Activated naive CD4-positive, alpha-beta T cell treated with anti-CD3 and anti-CD28 coated beads, Interleukin-2, amount 50 U/mL, for 72 hours (primary cell): ENCODE results near the gene ZNF354C. TPM values are rescaled to one million over a fixed set of nuclear protein-coding genes. Genes with fewer than 3 reads are reported as not detected.
"Not testable (repeated sequence)": the region's sequence is repeated elsewhere in the genome, so short reads cannot be mapped to it uniquely, and the experiment has no call there.

Experiments used
- ATAC-seq, 2 donors: fragments of 150-1000 bp; cut with Tn5 transposase; 2 replicates each; pipeline ENCODE4 v1.10.0; 2021; ENCODE audit warnings: mild to moderate bottlenecking in 2 of 2, moderate library complexity in 2 of 2
- DNase-seq, 2 donors: peaks; one replicate each; pipeline ENCODE4 v3.0.0; 2021 to 2022; ENCODE audit warnings: low spot score in 2 of 2
- H3K27ac Mint-ChIP-seq, 2 donors: one replicate each; pipeline ENCODE4 v1.8.0; 2022; ENCODE audit warnings: mild to moderate bottlenecking in 2 of 2, mixed read lengths in 2 of 2
- H3K36me3 Mint-ChIP-seq, 2 donors: one replicate each; pipeline ENCODE4 v1.8.0; 2022; ENCODE audit warnings: mixed read lengths in 2 of 2
- H3K9me3 Mint-ChIP-seq, 2 donors: one replicate each; pipeline ENCODE4 v1.8.0; 2022; ENCODE audit warnings: mixed read lengths in 2 of 2
- total RNA-seq, 2 donors: library from RNA; stranded (reverse); gene quantifications; one replicate each; pipeline ENCODE4 v1.2.3, GENCODE V29; 2022

ZNF354C gene
- 1 to 10 TPM; 2.8 to 6.9 TPM for total RNA-seq

- H3K36me3 Mint-ChIP-seq = peaks cover 32 to 62% of the 10 kb centered on the region in 2 donors
- peak; percentile 96 to 98 for ATAC-seq
- peak; percentile 82 to 85 for DNase-seq
- H3K27ac Mint-ChIP-seq = peak within 1 kb of the TSS; percentile 81 to 86
- H3K9me3 Mint-ChIP-seq = peaks cover 3 to 41% of the 10 kb centered on the region in 2 donors
Observed at GRCh38 chr5:179060116-179061008, at the start of gene ZNF354C. Gene ZNF354C (plus strand): TSS chr5:179060373. CDS start chr5:179062069, 1,696 bp downstream.

DNA sequence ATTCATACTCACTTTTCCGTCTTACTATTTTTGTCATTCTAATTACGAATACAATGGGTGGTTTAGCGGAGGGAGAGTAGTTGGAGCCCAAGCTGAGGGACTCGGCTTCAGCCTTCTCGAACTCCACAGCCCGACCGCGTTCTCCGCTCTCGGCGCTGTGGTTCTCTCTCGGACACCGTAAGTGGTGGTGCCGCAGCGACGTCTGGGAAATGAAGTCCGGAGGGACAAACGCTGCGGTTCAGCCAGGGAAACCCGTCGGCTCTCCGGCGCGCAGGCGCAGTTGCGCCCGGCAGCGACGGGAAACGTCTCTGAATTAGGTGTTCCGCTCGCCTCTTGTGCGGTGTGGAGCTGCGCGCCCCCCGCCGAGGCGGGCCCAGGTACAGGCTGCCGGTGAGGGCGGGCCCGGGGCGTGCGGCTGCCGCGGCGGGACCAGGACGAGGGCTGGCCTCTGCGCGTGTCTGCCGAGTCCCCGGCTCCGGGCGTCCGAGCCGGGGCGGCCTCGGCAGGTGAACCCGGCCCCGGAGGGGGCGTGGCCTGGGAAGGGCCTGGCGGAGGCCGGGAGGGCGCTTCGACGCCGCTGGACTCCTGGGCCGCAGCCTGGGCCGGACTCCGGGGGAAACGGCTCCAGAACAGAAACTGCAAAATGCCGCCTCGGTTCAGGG lies 36.5 kb upstream of the ZNF354C start, which contains the start of gene ZNF879:
ZNF879 (plus strand) TSS at position 277 of the 662 bp plus-strand sequence. CDS start 1,201 bp downstream, outside the sequence.
- DNase-seq (peak; percentile 90 to 95), ATAC-seq (peak; percentile 93 to 96)
- Mint-ChIP-seq H3K9me3 (peaks cover 17 to 27% of the 10 kb centered on the region in 2 donors), H3K36me3 (peaks cover 50 to 66% of the 10 kb centered on the region in 2 donors), H3K27ac (peak within 1 kb of the TSS; percentile 88)

DNA sequence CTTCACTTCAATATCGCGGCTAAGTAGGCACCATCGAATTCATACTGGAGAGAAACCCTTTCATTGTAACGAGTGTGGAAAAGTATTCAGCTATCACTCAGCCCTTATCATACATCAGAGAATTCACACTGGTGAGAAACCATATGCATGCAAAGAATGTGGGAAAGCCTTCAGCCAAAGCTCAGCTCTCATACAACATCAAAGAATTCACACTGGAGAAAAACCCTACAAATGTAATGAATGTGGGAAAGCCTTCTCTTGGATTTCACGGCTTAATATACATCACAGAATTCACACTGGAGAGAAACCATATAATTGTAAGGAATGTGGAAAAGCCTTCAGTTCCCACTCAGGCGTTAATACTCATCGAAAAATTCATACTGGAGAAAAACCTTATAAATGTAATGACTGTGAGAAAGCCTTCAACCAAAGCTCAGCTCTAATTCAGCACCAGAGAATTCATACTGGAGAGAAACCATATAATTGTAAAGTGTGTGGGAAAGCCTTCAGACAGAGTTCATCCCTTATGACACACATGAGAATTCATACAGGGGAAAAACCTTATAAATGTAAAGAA lies 27.1 kb upstream of the ZNF354C start:
- no peak for ATAC-seq
- peaks cover 63 to 64% of the 10 kb centered on the region in 2 donors for H3K9me3 Mint-ChIP-seq
- no peak overlapping the region for H3K27ac Mint-ChIP-seq
- peaks cover 82 to 95% of the 10 kb centered on the region in 2 donors for H3K36me3 Mint-ChIP-seq
- no peak for DNase-seq

DNA sequence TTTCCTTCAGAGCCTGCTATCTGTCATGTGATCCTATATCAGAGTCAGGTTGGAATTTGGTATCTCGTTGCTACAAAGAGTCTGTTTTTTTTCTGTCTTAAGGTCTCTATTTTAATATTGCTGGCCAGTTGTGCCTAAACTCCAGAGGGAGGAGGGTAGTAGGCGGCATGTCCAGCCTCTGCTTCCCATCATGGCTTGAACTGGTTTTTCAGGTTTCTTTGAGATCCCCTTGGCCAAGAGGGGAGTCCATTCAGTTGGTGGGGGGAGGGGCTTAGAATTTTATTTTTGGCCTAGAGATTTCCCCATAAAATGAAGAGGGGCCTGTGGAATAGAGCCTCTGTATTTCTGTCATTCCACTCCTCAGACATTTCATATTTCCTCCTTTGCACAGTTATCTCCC lies 15.4 kb upstream of the ZNF354C start:
- Mint-ChIP-seq H3K9me3 (peaks cover 46 to 47% of the 10 kb centered on the region in 2 donors), H3K36me3 (peaks cover 30 to 48% of the 10 kb centered on the region in 2 donors), H3K27ac (no peak overlapping the region)
- DNase-seq (no peak), ATAC-seq (no peak)

DNA sequence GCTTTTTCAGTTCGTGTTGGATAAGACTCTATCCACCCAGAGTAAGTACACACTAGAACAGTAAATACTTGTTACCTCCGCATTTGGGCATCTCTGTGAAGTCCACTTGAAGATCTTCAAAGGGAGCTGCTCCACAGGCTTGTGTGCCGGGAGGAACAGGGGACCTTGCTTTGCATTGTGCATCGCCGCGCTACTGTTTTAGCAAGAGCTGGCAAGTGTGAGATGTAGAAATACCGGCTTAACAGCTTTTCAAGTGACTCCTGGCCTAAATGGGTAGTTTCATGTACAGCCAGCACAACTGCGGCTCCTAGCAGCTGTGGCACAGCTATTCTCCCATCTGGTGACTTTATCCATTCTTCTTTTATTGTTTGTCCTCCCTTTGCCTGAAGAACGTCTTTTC lies 8.4 kb upstream of the ZNF354C start:
- no peak for ATAC-seq
- DNase-seq = no peak
- H3K9me3 Mint-ChIP-seq = peaks cover 17 to 36% of the 10 kb centered on the region in 2 donors
- peaks cover 7 to 19% of the 10 kb centered on the region in 2 donors for H3K36me3 Mint-ChIP-seq
- H3K27ac Mint-ChIP-seq = no peak overlapping the region

GRCh38 chr5:179054036-179054785 lies 6.0 kb upstream of the ZNF354C start:
- peaks cover 2 to 17% of the 10 kb centered on the region in 2 donors for H3K9me3 Mint-ChIP-seq
- DNase-seq (no peak), ATAC-seq (no peak)
- H3K36me3 Mint-ChIP-seq = peaks cover 4 to 6% of the 10 kb centered on the region in 2 donors
- no peak overlapping the region for H3K27ac Mint-ChIP-seq

DNA sequence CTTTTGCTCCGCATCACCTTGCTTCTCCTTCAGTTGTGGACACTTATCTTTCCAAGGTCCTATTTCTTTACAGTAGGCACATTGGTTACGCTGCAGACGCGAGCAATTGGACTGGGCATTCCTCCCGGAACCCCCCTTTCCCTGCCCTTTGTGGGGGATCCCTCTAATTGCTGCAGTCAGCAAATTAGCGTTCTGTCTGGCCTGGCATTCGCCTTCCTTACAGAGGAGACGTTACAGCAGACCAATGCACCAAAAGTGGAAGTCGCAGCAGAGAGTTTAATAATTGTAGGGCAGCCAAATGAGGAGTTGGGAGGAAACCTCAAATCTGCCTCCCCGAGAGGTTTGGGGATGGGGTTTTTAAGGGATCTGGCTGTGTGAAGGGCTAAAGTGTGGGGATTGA lies 5.3 kb upstream of the ZNF354C start:
- H3K36me3 Mint-ChIP-seq = peaks cover 5 to 13% of the 10 kb centered on the region in 2 donors
- no peak for DNase-seq
- ATAC-seq = no peak
- peaks cover 3 to 23% of the 10 kb centered on the region in 2 donors for H3K9me3 Mint-ChIP-seq
- H3K27ac Mint-ChIP-seq = peak overlapping the region in 1 of 2 donors; percentile 22

- ATAC-seq (no peak), DNase-seq (no peak)
- peaks cover 5 to 17% of the 10 kb centered on the region in 2 donors for H3K36me3 Mint-ChIP-seq
- H3K27ac Mint-ChIP-seq = no peak overlapping the region
- H3K9me3 Mint-ChIP-seq = peaks cover 3 to 23% of the 10 kb centered on the region in 2 donors
Observed at GRCh38 chr5:179055436-179055835, 4.7 kb upstream of the ZNF354C start.

- Mint-ChIP-seq H3K27ac (no peak overlapping the region), H3K9me3 (peaks cover 3 to 23% of the 10 kb centered on the region in 2 donors), H3K36me3 (peaks cover 5 to 17% of the 10 kb centered on the region in 2 donors)
- ATAC-seq (no peak), DNase-seq (no peak)
Observed at GRCh38 chr5:179055841-179056240, 4.3 kb upstream of the ZNF354C start.

DNA sequence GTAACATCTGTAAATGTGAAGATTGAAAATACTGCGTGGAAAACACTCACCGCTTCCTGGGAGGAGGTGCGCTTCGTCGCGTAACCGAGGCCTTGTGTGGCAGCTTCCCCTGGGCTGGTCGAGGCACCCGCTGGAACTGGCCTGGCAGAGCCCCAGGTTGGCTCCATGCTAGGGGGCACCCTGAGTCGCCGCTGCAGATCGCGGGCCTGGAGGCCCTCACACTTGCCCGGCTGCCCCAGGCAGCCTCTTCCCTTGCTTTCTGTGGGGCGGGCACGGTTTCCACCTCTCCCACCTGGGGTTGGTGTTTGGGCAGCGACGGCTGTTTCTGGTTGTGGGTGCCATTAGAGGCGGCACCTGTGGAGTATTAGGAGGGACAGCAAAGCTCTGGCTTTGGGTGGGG lies 852 bp downstream of the ZNF354C start:
- H3K27ac Mint-ChIP-seq = peak overlapping the region in 1 of 2 donors; percentile 86
- H3K9me3 Mint-ChIP-seq = peaks cover 8 to 44% of the 10 kb centered on the region in 2 donors
- ATAC-seq (no peak), DNase-seq (peak in 1 of 2 donors; percentile 3)
- H3K36me3 Mint-ChIP-seq = peaks cover 39 to 69% of the 10 kb centered on the region in 2 donors

GRCh38 chr5:179065703-179066102 lies 5.5 kb downstream of the ZNF354C start:
- H3K27ac Mint-ChIP-seq = no peak overlapping the region
- ATAC-seq (no peak), DNase-seq (no peak)
- peaks cover 76 to 99% of the 10 kb centered on the region in 2 donors for H3K36me3 Mint-ChIP-seq
- peaks cover 24 to 53% of the 10 kb centered on the region in 2 donors for H3K9me3 Mint-ChIP-seq

- peaks cover 53 to 58% of the 10 kb centered on the region in 2 donors for H3K9me3 Mint-ChIP-seq
- peaks cover 73 to 79% of the 10 kb centered on the region in 2 donors for H3K36me3 Mint-ChIP-seq
- no peak for DNase-seq
- H3K27ac Mint-ChIP-seq = no peak overlapping the region
- ATAC-seq = no peak
Observed at GRCh38 chr5:179079165-179079987, 19.2 kb downstream of the ZNF354C start.

GRCh38 chr5:179080724-179081123 lies 20.6 kb downstream of the ZNF354C start:
- DNase-seq (no peak), ATAC-seq (no peak)
- H3K9me3 Mint-ChIP-seq = peaks cover 54 to 57% of the 10 kb centered on the region in 2 donors
- no peak overlapping the region for H3K27ac Mint-ChIP-seq
- H3K36me3 Mint-ChIP-seq = peaks cover 69 to 70% of the 10 kb centered on the region in 2 donors

DNA sequence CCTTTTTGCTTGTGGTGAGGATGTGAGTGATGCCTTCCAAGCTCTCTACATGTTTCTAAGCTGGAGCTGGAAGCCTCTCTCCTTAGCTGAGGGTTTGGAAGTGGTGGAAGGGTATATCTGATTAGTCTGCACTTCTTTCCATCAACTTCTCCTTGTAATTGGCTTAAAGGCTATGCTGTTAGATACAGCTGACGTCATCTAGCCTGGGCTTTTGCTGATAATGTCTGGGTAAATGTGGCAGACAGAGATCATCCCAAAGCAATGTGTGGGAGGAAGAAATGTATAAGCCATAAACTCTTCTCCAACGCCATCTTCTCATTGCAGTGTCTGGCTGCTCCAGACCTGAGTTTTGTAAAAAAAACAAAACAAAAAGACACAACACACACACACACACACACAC lies 29.3 kb downstream of the ZNF354C start:
- ATAC-seq (no peak), DNase-seq (no peak)
- H3K9me3 Mint-ChIP-seq = peaks cover 52 to 54% of the 10 kb centered on the region in 2 donors
- H3K27ac Mint-ChIP-seq = no peak overlapping the region
- H3K36me3 Mint-ChIP-seq = peaks cover 18 to 50% of the 10 kb centered on the region in 2 donors

- Mint-ChIP-seq H3K9me3 (peaks cover 11 to 16% of the 10 kb centered on the region in 2 donors), H3K36me3 (peaks cover 15 to 20% of the 10 kb centered on the region in 2 donors)
- not testable (repeated sequence) for DNase-seq, H3K27ac Mint-ChIP-seq, ATAC-seq
Observed at GRCh38 chr5:179101282-179101681, 41.1 kb downstream of the ZNF354C start.
